ENCODE data around the gene CDH23. TPM values are rescaled to one million over a fixed set of nuclear protein-coding genes. Genes with fewer than 3 reads are reported as not detected.

The CDH23 gene
- total RNA-seq, 1 donor from 2014 or later: 20.9 TPM

- DNase-seq (ENCODE audit: low spot score): no peak
- peak; percentile 36 for ATAC-seq
Measured at GRCh38 chr10:71695502-71696476, 299.1 kb downstream of the CDH23 start.

GRCh38 chr10:71696628-71697326 lies 300.1 kb downstream of the CDH23 start:
- peak; percentile 63 for DNase-seq (ENCODE audit: low spot score)
- ATAC-seq: peak; percentile 81

DNA sequence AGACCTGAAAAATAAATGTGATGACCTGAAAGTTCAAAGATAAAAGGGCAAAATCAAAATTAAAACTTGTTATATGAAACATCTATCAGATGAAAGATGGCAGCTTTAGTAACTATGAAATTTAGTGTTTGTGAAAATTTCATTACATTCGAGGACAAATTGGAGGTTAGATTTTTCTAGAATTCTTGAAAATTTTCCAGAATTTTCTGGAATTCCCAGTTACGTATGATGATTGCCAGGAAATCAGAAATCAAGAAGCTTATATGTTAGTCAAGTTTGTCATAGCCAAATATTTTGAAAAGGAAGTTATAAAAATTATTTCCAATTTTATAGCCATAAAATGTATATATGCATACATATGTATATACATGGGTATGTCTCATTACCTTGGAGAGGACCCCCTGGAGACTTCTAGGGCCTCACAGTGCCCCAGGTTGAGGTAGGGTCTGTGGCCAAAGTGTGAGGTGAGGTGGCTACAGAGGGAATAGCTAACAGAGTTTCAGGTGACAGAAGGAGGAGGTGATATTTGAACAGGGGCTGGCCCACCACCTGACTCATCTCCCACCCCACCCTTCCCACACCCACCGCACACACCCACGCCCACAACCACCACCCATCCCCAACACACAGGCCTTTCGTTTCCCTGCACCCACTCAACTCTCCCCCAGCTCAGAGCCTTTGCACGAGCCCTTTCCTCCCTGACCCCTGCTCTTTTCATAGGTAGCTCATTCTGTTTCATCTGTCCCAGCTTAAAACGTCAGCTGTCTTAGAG lies 301.4 kb downstream of the CDH23 start:
- ATAC-seq (no peak), DNase-seq (ENCODE audit: low spot score) (no peak)

- ATAC-seq (no peak), DNase-seq (ENCODE audit: low spot score) (no peak)
Measured at GRCh38 chr10:71698737-71699136, 302.0 kb downstream of the CDH23 start.

DNA sequence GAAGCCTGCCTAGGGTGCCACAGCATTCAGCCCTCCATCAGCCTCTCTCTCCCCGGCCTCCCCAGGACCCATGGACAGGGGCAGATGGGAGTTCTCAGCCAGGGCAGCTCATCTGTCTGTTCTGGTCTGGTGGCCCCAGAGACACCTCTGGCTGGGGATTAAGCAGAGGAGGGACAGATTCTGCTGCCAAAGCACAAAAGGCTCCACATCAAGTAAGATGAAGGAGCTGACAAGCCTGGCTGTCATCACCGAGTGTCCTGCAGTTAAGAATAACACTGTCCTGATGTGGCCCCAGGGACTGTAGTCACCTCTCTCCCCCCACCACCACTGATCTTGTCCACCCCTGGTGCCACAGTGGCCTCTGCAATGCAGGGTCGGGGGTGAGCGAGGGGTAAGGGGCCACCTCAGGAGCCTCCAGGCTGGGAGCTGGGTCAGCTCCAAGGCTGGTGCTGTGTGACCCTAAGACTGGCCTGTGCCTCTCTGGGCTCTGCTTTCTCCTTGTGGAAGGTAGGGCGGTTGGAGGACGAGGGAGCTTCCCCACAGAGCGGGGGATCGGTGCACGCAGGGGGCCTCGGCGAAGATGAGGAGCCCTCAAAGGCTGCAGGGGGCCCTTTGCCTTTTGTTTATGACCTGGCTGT lies 304.1 kb downstream of the CDH23 start:
- DNase-seq (ENCODE audit: low spot score): no peak
- ATAC-seq: no peak

- DNase-seq (ENCODE audit: low spot score): no peak
Measured at GRCh38 chr10:71701496-71702132, 304.9 kb downstream of the CDH23 start.

DNA sequence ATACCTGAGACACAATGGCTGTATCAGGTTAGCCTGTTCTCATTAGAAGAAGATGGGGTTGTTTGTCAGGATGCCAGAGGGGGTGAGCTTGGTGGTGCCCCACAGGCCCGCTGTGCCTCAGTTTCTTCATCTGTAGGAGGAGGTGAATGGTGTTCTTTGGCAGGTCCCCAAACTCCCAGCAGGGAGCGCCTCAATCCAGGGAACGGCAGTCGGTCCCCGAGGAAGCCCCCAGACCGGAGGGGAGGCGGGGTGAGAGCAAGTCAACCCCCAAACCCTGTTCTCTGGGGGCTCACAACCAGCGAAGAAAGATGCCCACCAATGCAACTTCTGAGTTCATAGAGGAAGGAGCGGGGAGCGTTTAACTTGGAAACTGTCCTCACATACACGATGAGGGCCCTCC lies 306.9 kb downstream of the CDH23 start:
- DNase-seq (ENCODE audit: low spot score) (no peak), ATAC-seq (no peak)

More at GRCh38 chr10:71701496-71702132, 304.9 kb downstream of the CDH23 start:
- no peak for ATAC-seq

DNA sequence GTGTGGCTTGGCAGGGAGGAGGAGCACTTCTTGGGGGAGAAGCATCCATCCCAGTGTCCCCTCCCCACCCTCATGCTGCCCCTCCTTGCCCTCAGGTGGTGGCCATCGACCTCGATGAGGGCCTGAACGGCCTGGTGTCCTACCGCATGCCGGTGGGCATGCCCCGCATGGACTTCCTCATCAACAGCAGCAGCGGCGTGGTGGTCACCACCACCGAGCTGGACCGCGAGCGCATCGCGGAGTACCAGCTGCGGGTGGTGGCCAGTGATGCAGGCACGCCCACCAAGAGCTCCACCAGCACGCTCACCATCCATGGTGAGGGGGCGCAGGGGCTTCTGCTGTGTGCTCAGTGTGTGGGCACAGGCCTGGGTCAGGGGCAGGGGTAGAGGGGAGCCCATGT lies 308.1 kb downstream of the CDH23 start:
- no peak for ATAC-seq

GRCh38 chr10:71705582-71705981 lies 308.9 kb downstream of the CDH23 start:
- ATAC-seq (no peak), DNase-seq (ENCODE audit: low spot score) (no peak)

More for the DNA sequence above, 308.1 kb downstream of the CDH23 start:
- DNase-seq (ENCODE audit: low spot score): no peak

DNA sequence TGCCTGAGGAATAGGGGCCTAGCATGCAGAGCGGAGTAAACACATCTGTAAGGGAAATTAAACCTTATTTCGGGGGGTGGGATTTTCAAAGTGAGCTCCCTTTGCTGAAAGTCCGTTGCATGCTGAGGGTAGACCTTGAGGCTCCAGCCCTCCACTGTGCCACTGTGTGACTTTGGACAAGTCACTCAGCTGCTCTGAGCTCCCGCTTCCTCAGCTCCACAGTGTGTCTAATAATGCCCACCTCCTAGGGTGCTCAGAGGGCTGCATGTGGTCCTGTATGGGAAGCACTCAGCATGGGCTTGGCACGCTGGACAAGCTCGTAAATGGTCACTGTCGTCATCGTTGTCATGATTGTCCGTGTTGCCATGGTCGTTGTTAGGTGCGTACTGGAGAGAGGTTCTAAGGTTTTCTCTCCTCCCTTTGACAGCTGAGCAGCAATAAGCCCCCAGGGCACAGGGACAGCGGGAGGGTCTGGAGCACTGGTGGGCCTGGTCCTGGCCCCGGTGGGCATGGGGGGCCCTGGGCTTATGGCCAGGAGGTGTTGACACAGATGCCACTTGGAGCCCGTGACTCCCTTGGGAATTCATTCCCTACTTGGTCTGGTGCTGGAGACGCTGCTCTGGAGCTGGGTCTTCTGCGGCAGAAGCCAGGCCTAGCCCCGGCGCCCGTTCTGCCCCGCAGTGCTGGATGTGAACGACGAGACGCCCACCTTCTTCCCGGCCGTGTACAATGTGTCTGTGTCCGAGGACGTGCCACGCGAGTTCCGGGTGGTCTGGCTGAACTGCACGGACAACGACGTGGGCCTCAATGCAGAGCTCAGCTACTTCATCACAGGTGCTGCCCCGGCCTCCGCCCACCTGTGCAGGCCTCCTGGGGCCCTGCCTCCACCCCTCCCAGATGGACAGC lies 309.7 kb downstream of the CDH23 start:
- DNase-seq (ENCODE audit: low spot score): no peak
- ATAC-seq: no peak

GRCh38 chr10:71707240-71707789 lies 310.6 kb downstream of the CDH23 start:
- ATAC-seq (no peak), DNase-seq (ENCODE audit: low spot score) (no peak)

DNA sequence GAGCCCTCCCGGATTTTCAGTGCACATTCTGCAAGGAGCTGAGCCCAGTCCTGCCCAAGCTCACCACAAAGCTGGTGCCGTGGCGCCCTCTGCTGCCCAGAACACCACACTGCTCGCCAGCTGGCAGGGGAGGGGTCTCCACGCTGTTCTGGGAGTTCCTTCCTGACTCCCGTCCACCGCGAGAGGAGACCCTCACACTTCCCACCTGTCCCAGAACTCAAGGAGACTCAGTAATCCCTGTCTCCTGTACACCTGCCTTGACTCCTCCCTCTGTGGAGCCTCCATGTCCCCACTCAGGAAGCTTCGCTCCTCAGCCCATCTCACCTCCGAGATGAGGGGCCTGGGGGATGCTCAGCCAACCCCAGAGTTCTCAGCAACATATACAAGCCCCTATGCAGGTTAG lies 311.6 kb downstream of the CDH23 start:
- peak; percentile 67 for ATAC-seq
- no peak for DNase-seq (ENCODE audit: low spot score)

- ATAC-seq: peak; percentile 72
- no peak for DNase-seq (ENCODE audit: low spot score)
Measured at GRCh38 chr10:71708897-71709882, 312.5 kb downstream of the CDH23 start.

DNA sequence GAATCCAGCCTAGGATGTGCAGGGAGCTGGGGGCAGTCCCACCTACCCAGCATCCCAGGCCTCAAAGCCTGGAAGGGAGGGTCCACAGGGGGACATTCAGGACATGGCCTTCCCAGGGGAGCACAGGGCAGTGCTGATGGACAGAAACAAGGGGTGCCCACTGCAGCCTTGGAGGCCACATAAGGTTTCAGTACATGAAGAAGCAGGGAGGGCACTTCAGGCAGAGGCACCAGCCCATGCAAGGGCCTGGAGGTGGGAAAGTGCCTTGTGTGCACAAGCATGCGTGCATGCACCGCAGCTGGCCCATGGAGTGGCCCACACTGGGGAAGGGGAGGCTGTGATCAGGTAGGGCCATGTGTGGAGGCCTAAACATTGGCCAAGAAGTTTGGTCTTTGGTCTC lies 313.8 kb downstream of the CDH23 start:
- ATAC-seq: no peak
- no peak for DNase-seq (ENCODE audit: low spot score)

DNA sequence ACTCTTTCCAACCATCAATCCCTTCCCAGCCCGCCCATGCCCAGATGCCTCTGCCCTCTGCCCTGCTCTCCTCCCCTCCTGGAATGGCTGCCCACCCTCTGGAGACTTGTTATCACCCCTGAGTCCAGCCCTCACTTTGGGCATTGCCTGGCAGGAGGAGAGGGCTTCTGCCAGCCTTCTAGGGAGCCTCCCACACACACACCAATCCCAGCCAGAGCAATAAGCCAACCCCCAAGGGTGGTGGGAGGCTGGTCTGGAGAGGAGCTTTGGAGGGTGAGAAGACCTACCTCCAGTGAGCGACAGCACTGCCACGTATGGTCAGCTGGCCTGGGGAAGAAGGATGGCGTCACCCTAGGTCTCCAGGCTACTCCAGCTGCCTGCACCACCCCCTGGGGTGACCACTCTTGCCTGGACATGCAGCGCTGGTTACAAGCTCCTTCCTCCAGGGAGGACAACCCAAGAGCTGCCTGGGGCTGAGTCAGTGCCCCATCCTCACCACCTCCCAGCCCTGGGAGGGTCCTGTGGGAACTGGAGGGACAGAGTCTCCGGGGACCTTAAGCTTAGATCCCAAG lies 314.4 kb downstream of the CDH23 start:
- ATAC-seq (no peak), DNase-seq (ENCODE audit: low spot score) (no peak)

GRCh38 chr10:71712170-71712569 lies 315.4 kb downstream of the CDH23 start:
- DNase-seq (ENCODE audit: low spot score): no peak
- ATAC-seq: no peak

DNA sequence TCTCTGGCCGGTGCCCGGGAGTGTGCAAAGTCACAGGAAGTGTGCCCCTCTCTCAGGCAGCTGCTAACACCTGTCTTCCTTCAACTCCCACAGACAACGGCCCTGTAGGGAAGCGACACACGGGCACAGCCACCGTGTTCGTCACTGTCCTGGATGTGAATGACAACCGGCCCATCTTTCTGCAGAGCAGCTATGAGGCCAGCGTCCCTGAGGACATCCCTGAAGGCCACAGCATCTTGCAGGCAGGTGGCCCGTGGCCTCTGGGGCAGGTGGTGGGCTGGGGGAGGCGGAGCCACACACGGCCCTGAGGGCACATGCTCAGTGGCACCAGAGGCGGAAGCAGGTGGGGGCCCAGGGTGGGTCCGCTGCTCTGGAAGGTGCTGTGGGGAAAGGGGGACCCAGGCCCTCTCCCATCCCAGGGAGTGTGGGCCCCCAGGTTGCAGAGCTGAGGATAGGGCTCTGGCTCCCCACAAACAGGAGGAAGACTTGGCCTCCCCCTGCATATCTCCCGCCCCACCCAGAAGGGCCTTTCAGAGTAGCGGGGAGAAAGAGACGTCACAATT lies 315.9 kb downstream of the CDH23 start:
- DNase-seq (ENCODE audit: low spot score) (no peak), ATAC-seq (peak; percentile 5)

All from left lobe of liver (tissue), 2 donors.